Hematopoietic multipotent progenitor cell treated with erythropoietin and hydrocortisone succinate and interleukin-3 and kit ligand, for 4 days (in vitro differentiated cells): Measurements from ENCODE around the gene SLC7A4.
A peak's percentile ranks its signal among the peaks of the same experiment; 100 is the strongest.

ENCODE experiments used
- DNase-seq: peaks from one replicate; pipeline ENCODE4 v3.0.0-alpha.2; 2015

The SLC7A4 gene

DNA sequence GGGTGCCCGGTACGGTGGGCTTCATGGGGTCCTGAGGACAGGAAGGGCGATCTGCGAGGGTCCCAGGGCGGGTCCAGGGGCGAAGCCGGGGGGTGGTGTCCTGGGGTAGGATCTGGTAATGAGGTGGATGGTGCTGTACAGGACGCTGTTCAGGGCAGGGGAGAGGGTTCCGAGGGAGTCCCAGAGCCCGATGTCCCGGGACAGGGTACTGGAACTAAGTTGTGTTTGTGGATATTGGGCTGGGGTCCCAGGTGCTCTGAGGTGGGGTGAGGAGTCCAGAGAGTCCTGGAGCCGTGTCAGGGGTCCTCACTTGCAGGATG, 49.8 kb downstream of the SLC7A4 start:
- DNase-seq, result no peak

DNA sequence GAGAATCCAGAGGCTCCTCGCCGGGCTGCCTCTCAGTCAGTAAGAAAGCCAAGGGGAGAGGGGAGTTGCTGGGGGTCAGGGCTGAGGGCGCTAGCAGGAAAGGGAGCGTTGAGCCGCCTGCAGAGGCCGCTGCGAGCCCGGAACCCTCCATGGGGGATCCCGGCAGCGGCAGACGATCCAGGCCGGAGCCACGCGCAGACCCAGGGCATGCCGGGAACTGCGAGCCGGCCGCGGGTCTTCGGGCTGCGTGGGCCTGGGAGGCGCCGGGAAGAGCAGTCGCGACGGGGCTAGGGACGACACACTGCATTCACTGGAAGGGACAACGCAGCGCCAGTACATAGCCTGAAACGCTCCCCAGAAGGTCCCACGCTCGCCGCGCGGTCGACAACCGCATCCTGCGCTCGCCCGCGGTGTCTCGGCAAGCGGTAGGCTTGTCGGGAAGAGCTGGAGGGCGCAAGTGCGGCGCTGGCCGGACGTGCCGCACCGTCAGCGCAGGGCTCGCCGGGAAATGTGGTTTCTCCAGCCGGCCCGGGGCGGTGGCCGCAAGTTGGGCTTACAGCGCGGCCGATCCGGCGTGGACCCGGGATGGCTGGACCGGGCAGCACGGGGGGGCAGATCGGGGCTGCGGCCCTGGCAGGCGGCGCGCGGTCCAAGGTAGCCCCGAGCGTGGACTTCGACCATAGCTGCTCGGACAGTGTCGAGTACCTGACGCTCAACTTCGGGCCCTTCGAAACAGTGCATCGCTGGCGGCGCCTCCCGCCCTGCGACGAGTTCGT, 50.4 kb downstream of the SLC7A4 start, which contains the start of gene LZTR1:
TSS of gene LZTR1 (plus strand) at position 511 of the 776 bp plus-strand sequence. CDS start at position 586, 75 bp downstream.
- peak; percentile 93 for DNase-seq

DNA sequence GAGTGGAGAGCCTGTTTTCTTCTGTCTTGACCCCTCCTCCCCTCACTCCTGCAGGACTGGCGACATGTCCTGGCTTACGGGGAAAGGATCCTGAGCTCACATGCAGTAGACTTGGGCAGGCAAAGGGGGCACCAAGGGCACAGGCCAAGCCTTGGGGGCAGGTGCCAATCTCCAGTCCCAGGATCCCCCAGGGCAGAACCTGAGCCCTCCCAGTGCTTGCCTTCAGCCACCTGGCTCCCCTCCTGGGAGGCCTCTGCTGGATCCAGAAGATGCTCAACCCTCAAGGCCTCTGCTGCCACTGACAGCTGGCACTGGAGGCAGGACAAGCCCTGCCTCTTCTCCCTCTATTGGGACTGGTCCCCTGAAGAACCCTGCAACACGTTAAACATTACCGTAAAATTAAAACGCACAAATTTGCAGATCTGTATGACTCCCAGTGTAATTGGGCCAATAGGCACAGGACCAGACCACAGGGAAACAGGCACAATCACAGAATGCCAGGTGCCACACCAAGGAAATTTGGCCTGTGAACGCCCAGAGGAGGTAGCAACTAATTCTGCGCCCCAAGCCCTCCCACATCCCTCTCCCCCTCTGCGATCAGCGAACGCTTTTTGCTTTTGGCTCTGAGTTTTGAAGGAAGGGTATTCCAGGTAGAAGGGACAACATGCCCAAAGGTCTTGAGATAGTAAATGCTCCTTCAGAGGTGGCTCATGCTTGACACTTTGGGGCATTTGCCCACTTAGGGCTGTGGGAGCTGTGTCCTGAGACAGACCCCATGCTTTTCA, 51.2 kb downstream of the SLC7A4 start:
- no peak for DNase-seq

DNA sequence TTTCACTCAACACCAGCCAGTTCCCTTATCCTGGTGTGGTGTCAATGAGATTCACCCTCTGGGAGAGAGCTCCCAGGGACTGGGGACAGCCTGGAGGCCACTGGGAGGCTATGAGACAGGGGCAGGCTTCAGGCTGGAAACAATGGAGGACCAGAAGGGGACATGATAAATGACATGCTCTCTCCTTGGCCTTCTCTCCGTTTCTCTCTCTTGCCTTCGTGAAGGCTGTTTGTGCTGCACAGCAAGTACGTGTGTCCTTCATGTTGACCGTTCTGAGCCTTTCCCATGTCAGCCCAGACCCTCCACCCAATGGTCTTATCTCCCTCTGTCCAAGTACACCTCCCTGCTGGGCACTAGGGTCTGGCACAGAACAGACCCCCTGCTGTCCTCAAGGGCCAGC, 51.8 kb downstream of the SLC7A4 start:
- DNase-seq, result no peak

DNA sequence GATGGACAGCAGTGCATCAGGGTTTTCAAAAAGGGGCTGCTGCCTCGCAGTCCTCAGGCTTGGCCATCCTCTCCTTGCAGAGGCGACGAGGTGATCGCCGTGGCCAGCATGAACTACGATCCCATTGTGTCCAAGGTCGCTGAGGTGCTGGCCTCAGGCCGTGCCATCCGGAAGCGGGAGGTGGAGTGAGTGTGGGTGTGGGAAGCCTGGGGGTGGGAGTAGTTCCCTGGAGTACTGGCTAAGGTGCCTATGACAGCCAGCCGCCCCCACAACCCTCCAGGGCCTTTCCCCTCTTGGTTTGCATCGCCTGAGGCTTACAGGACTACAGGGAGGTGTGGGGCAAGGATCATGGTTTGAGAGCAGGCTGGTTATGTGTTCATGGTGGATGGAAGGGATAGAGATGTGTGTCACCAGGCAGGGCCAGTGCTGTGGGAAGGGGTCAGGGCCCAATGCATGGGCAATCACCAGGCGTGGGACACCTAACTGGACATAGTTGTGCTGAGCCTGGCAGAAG, 52.4 kb downstream of the SLC7A4 start:
- DNase-seq, result no peak

DNA sequence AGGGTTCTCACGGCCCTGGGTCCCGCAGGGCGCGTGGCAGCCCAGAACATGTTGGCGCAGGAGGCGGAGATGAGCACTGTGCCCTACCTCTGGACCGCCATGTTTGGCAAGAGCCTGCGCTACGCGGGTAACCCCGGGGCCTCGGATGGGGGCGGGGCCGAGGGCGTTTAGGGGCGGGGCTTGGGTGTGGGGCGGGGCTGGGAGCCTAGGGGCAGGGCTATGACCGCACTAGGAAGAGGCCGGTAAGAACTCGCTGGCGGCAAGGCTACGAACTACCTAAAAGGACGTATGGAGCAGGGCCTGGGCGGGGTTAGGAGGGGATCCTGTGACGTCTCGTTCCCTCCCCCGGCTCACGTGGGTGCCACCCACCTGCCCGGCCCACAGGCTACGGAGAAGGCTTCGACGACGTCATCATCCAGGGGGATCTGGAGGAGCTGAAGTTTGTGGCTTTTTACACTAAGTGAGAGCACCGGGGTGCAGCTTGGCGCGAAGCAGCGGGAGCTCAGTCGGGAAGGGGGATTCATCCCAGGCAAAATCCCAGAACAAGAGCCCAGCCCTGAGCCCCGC, 53.0 kb downstream of the SLC7A4 start:
- DNase-seq, result peak; percentile 96
